Colonic mucosa (tissue), 4 donors: ENCODE data around the gene DDX25. TPM values are rescaled to one million over a fixed set of nuclear protein-coding genes. Genes with fewer than 3 reads are reported as not detected.

Experiments
- DNase-seq: peaks from one replicate; pipeline ENCODE4 v3.0.0-alpha.2; 2020
- H3K27ac ChIP-seq: fragments of 200-600 bp; one replicate; pipeline ENCODE4 v1.8.0; 2021
- H3K27me3 ChIP-seq: fragments of 200-600 bp; one replicate; pipeline ENCODE4 v1.8.0; 2021
- H3K36me3 ChIP-seq: fragments of 200-600 bp; one replicate; pipeline ENCODE4 v1.8.0; 2021
- H3K4me1 ChIP-seq: fragments of 200-600 bp; one replicate; pipeline ENCODE4 v1.8.0; 2021; ENCODE audit warnings: mild to moderate bottlenecking
- H3K4me3 ChIP-seq: fragments of 200-600 bp; one replicate; pipeline ENCODE4 v1.8.0; 2021
- H3K9ac ChIP-seq, 2 donors: one replicate each; pipeline ENCODE4 v1.7.0; 2013; ENCODE audit warnings: control low read depth in 2 of 2, low read depth in 2 of 2, low read length in 2 of 2
- H3K9me3 ChIP-seq: fragments of 200-600 bp; one replicate; pipeline ENCODE4 v1.8.0; 2021
- intact Hi-C: fragments of 100-400 bp; cut with DNase I; formaldehyde crosslinking; loops from one replicate; pipeline ENCODE4 v1.14.1; 2022
- total RNA-seq, 2 donors: library from RNA; stranded (reverse); fragmentation: NEBNext Ultra II Directional in 1 of 2; extraction: Animal tissue kit (Norgen Biotek cat#: 25700) in 1 of 2; gene quantifications; one replicate each; pipeline ENCODE4 v1.2.1, GENCODE V29; 2021
- TF ChIP-seq, protein P1 (sequence below): fragments of 200-600 bp; IDR thresholded peaks from one replicate; pipeline ENCODE4 v1.8.0; 2022; ENCODE audit warnings: antibody characterized with exemption, mild to moderate bottlenecking
- donor health status: healthy.
- donor health status: DM: no; HTN: no; CAD: no.
- donor health status: DM: no; HTN: no; CAD: no.

DDX25 gene
- total RNA-seq, 2 donors from 2014 or later = 0.16 TPM; not detected in 1

DNA sequence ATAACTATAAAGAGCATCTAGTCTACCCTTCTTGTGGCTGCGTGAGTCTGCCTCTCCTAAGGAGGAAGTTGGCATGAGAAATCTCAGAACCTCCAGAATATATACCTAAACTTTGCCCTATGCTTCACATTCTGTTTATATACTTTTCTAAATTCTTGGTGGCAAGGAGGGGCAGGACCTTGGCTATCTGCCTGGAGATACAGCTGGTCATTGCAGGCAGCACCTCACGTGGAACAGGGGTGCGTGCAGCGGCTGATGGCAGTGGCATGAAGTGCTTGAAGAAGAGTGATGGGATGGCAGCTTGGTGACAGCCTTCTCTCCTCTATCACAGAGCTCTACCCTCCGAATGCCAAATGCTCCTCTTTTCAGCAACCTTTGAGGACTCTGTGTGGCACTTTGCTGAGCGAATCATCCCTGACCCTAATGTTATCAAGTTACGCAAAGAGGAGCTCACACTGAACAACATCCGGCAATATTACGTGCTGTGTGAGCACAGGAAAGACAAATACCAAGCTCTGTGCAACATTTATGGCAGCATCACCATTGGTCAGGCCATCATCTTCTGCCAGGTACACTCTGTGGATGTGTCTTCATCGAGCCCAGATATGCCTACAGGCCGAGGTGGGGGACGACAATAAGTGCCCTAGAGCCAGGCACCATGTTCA is 12.5 kb downstream of the DDX25 start:
- Histone ChIP-seq H3K4me1 (no peaks in the 10 kb centered on the region), H3K4me3 (no peak overlapping the region), H3K9me3 (no peaks in the 10 kb centered on the region), H3K9ac (peak overlapping the region in 1 of 2 donors; percentile 28), H3K27ac (no peak overlapping the region), H3K36me3 (no peaks in the 10 kb centered on the region), H3K27me3 (no peaks in the 10 kb centered on the region)
- peak; percentile 85 for DNase-seq
- intact Hi-C loops = no loop called here
- TF ChIP-seq, protein P1, sequence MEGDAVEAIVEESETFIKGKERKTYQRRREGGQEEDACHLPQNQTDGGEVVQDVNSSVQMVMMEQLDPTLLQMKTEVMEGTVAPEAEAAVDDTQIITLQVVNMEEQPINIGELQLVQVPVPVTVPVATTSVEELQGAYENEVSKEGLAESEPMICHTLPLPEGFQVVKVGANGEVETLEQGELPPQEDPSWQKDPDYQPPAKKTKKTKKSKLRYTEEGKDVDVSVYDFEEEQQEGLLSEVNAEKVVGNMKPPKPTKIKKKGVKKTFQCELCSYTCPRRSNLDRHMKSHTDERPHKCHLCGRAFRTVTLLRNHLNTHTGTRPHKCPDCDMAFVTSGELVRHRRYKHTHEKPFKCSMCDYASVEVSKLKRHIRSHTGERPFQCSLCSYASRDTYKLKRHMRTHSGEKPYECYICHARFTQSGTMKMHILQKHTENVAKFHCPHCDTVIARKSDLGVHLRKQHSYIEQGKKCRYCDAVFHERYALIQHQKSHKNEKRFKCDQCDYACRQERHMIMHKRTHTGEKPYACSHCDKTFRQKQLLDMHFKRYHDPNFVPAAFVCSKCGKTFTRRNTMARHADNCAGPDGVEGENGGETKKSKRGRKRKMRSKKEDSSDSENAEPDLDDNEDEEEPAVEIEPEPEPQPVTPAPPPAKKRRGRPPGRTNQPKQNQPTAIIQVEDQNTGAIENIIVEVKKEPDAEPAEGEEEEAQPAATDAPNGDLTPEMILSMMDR = no peak

GRCh38 chr11:125918140-125918840 is 14.0 kb downstream of the DDX25 start:
- intact Hi-C loops = no loop called here
- no peak overlapping the region for H3K4me3 ChIP-seq
- no peaks in the 10 kb centered on the region for H3K9me3 ChIP-seq
- no peaks in the 10 kb centered on the region for H3K27me3 ChIP-seq
- no peak overlapping the region for H3K27ac ChIP-seq
- no peaks in the 10 kb centered on the region for H3K4me1 ChIP-seq
- no peak overlapping the region for H3K9ac ChIP-seq
- no peaks in the 10 kb centered on the region for H3K36me3 ChIP-seq
- TF ChIP-seq, protein P1 = no peak
- DNase-seq = no peak

DNA sequence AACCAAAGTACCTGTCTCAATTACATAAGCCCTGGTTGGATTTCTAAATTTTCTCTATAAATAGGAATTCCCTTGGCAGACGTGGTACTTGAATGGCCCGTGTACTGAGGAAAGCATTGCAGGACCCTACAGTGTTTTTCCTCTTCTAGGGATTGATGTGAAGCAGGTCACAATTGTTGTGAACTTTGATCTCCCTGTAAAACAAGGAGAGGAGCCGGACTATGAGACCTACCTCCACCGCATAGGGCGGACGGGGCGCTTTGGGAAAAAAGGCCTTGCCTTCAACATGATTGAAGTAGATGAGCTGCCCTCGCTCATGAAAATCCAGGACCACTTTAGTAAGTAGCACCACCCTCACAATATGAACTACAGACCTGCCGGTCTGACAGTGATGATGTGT is 16.7 kb downstream of the DDX25 start:
- Histone ChIP-seq H3K27me3 (no peaks in the 10 kb centered on the region), H3K9me3 (no peaks in the 10 kb centered on the region), H3K27ac (no peak overlapping the region), H3K9ac (no peak overlapping the region), H3K4me1 (no peaks in the 10 kb centered on the region), H3K4me3 (no peak overlapping the region), H3K36me3 (no peaks in the 10 kb centered on the region)
- peak; percentile 46 for DNase-seq
- intact Hi-C loops = no loop called here
- TF ChIP-seq, protein P1 = no peak

DNA sequence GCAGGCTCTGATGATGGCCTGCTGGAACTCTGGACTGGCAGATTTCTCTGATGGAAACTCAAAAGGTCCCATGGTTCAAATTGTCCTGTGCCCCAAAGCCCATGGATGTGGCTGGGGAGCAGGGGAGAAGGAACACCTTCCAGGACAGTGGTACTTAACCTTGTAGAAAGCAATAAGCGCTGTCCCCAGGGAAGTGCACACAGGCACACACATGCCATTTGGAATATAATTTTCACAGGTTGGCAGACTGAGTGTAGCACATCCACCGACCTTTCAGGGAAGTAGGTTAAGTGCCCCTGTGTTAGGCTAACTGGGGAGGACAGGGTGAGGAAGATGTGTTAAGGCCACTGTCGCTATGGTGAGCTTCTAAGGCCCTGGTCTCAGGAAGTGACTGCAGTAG is 17.8 kb downstream of the DDX25 start:
- TF ChIP-seq, protein P1 = no peak
- DNase-seq = no peak
- no peak overlapping the region for H3K4me3 ChIP-seq
- no peaks in the 10 kb centered on the region for H3K36me3 ChIP-seq
- no peak overlapping the region for H3K27ac ChIP-seq
- H3K4me1 ChIP-seq = no peaks in the 10 kb centered on the region
- intact Hi-C loops = loop anchor here (2.0 kb wide), 1 partner anchor 273 kb away; no protein-coding TSS in a partner anchor
- H3K9me3 ChIP-seq = no peaks in the 10 kb centered on the region
- no peaks in the 10 kb centered on the region for H3K27me3 ChIP-seq
- H3K9ac ChIP-seq = no peak overlapping the region

DNA sequence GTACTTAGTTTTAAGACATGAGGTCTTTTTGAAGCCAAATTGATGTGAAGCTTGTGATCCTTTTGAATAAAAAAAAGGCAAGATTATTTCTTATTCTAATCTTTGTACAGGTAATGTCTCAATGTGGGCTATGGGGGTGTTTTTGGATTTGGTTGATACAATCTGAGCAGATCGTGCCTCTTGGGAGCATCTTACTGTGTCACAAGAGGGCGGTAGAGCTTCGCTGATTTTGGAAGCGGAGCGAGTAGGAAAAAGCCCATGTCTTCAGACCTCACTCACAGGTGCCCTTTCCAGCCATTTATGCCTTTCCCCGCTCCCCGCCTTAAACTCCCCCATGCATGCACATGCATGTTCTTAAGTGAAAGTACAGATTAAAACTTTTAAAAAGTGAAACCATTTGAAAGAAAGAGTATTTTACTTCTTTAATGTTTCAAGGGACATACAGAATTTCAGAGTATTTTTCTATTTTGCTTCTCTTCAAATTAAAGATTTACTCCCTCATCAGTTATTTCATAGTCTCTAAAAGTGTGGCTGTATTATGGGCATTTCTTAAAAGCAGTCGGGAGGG is 18.8 kb downstream of the DDX25 start:
- Histone ChIP-seq H3K9ac (no peak overlapping the region), H3K27me3 (no peaks in the 10 kb centered on the region), H3K9me3 (no peaks in the 10 kb centered on the region), H3K36me3 (no peaks in the 10 kb centered on the region), H3K27ac (no peak overlapping the region), H3K4me1 (no peaks in the 10 kb centered on the region), H3K4me3 (no peak overlapping the region)
- TF ChIP-seq, protein P1 = peak; percentile 74
- intact Hi-C loops = loop anchor here (2.0 kb wide), 1 partner anchor 272 kb away; no protein-coding TSS in a partner anchor
- peak; percentile 78 for DNase-seq
